Tongue (tissue), 2 donors: ENCODE results near the gene HRH3. TPM values are rescaled to one million over a fixed set of nuclear protein-coding genes. Genes with fewer than 3 reads are reported as not detected.

Experiments used
- DNase-seq: peaks from one replicate; pipeline ENCODE4 v3.0.0-alpha.2; 2015
- total RNA-seq: library from RNA; depleted of rRNA; stranded (reverse); fragments of >200 nt; gene quantifications from one replicate; pipeline ENCODE4 v1.2.3, GENCODE V29; 2014

Gene HRH3
- total RNA-seq, 1 donor from 2014 or later = 0.62 TPM

- DNase-seq = no peak
Observed at GRCh38 chr20:62197801-62198200, 22.3 kb downstream of the HRH3 start.

GRCh38 chr20:62197311-62197710 is 22.8 kb downstream of the HRH3 start:
- no peak for DNase-seq

DNA sequence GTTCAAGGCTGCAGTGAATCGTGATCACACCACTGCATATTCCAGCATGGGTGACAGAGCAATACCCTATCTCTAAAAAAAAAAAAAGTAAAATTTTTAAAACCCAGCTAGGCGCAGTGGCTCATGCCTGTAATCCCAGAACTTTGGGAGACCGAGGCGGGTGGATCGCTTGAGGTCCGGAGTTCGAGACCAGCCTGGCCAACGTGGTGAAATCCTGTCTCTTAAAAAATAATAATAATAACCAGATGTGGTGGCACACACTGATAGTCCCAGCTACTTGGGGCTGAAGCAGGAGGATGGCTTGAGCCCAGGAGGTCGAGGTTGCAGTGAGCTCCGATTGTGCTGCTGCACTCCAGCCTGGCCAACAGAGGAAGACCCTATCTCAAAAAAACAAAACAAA is 23.8 kb downstream of the HRH3 start:
- no peak for DNase-seq

DNA sequence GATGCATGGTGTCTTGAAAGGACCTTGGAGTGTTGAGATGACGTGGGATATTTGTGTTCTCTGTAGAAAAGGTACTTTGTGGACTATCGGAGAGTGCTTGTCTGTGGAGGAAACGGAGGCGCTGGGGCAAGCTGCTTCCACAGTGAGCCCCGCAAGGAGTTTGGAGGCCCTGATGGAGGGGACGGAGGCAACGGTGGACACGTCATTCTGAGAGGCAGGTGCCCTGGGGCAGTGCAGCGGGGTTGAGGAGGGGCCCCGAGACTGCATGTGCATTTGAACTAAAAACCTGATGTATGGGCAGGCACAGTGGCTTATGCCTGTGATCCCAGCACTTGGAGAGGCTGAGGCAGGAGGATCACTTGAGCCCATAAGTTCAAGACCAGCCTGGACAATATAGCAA is 24.3 kb downstream of the HRH3 start:
- DNase-seq = no peak

- no peak for DNase-seq
Observed at GRCh38 chr20:62195075-62195405, 25.0 kb downstream of the HRH3 start.

DNA sequence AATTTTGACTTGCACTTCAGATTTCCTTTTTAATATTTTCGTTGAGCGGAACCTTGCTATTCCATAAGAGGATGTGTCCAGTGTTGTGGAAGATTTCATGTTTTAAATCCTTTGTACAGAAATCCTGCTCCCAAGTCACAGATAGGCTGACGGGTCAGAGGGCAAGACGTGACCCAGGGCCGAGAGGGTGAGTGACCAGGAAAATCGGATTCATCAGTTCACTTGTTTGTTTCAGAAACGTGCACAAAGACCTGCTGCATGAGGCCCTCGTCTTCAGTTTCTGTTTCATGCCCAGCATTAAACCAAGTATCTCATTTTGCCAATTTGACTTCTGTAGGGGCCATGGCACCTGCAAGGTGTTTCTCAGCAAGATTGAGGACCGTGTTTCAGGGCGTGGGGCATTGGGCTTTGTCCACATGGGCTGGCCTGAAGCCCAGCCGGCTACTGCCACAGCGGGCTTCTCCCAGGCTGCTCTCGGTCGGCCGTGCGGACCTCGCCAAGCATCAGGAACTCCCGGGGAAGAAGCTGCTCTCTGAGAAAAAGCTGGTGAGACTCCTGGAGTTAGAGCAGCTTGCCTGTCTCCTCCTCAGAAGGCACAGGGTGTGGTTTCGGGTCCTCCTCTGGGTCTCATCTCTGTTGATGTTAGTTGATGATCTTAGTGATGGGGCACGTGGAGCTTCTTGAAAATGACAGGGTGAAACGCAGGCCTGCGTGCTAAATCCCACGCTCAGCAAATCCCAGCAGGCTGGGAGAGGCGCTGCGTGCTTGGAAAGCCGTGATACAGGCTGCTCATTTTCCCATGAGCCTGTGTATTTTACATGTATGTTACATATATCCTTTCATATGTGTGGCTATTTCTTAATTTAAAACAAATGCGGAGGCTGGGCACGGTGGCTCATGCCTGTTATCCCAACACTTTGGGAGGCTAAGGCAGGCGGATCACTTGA is 26.7 kb downstream of the HRH3 start:
- no peak for DNase-seq

- no peak for DNase-seq
Observed at GRCh38 chr20:62192635-62193034, 27.4 kb downstream of the HRH3 start.

- no peak for DNase-seq
Observed at GRCh38 chr20:62191781-62192559, 28.1 kb downstream of the HRH3 start.

DNA sequence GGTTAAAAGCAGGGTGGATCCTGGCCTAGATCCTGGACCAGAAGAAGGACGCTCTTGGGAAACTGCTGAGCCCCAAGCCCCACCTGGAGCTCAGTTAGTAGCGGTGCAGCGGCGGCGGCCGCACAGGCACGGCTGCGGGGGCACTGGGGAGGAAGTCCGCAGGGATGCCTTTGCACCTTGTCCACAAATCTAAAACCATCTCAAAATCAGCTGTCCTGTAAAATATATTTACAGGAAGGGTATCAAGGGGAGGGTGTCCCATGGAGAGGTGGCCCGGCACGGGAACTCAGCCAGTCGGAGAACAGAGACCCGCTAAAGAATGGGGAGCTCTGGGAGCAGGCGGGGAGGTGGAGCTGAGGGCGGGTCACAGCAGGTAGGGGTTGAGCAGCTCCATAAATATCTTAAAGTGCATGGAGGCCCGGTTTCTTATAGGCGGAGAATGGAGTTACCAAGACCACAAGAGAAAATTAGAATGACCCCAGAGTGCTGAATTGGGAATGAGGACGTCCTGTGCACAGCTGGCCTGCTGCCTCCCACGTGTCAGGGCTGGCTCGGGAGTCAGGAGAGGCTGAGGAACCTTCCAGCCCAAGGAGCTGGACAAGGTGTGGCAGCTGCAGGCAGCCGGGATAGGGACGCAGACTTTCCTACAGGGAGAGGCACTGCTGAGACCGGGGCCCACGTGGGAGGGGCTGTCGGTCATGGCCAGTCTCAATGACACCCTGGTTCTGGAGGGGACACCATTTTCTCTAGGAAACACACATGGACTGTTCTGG is 29.3 kb downstream of the HRH3 start:
- no peak for DNase-seq

GRCh38 chr20:62186887-62187866 is 32.9 kb downstream of the HRH3 start:
- no peak for DNase-seq

GRCh38 chr20:62186096-62186426 is 34.0 kb downstream of the HRH3 start:
- DNase-seq = no peak

- no peak for DNase-seq
Observed at GRCh38 chr20:62183426-62184142, 36.5 kb downstream of the HRH3 start.

DNA sequence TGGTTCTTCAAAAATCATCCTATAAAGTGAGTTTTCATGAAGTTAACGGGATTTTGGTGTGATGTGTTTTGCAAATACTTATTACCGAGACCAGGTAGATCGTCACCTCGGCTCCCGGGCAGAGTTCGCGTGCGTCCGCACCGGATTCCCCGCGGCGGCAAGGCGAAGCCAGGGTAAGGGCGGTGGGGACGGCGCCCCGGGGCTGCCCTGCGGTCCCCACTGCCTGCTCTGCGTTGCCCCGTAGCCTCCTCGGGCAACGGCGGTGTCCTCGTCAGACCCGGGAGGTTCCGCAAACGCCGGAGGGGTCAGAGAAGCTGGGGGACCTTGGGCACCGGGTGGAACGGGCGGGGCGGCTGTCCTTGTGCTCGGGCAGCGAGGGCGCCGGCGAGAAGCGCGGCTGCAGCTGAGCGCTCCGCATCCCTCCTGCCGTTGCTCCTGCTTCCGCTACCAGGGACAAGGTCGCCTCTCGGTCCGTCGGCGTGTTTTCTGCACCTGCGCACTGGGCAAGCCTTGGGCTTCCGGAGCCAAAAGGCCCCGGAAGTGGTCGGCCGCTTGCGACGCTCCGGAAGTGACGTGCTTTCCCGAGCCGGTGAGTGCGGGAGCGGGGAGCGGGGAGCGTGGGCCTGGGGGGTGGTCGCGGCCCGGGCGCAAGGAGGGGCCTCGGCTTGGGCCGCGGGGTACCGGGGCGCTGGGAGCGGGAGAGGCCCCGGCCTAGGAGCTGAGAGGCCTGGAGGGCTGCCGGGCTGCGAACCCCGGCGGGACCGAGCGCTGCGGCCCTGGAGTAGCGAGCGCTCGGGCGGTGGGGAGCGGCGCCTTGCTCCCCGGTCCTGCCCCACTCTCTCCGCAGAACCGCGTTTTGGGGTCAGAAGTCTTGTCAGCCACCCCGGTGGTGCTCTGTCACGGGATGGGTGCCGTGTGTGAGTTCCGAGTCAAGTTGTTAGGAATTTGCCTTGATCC is 37.3 kb downstream of the HRH3 start, which contains the start of gene MTG2:
TSS of gene MTG2 (plus strand) at position 560 of the 957 bp plus-strand sequence. CDS start 10,393 bp downstream, outside the sequence.
- peak; percentile 98 for DNase-seq

GRCh38 chr20:62181808-62182207 is 38.3 kb downstream of the HRH3 start:
- DNase-seq = no peak

- no peak for DNase-seq
Observed at GRCh38 chr20:62179162-62179504, 40.9 kb downstream of the HRH3 start.

DNA sequence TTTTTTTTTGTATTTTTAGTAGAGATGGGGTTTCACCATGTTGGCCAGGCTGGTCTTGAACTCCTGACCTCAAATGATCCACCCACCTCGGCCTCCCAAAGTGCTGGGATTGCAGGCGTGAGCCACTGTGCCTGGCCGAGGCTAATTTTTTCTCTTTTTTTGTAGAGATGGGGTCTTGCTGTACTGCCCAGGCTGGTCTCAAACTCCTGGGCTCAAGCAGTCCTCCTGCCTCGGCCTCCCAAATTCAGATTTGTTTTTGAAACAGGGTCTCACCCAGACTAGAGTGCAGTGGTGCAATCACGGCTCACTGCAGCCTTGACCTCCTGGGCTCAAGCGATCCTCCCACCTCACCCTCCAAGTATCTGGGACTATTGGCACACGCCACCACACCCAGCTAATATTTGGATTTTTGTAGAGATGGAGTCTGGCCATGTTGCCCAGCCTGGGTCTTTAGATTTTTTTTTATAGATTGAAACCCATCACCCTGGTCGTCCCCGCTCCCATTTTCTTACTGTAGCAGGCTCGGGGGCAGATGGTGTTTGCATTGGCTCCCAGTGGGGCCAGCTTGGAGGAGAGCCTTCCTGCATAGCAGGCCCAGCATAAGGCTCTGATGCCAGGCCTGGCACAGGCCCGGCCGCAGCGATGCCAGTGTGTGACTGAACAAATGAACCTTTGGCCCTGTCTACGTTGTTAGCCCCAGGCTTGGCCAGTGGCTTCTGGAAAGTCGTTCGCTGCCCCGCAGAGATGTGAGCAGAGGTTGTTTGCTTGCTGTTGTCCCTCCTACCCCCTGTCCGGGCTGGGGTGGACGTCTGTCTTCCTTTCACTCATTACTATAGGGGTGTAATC is 41.5 kb downstream of the HRH3 start:
- no peak for DNase-seq

GRCh38 chr20:62177307-62177706 is 42.8 kb downstream of the HRH3 start:
- DNase-seq = no peak

DNA sequence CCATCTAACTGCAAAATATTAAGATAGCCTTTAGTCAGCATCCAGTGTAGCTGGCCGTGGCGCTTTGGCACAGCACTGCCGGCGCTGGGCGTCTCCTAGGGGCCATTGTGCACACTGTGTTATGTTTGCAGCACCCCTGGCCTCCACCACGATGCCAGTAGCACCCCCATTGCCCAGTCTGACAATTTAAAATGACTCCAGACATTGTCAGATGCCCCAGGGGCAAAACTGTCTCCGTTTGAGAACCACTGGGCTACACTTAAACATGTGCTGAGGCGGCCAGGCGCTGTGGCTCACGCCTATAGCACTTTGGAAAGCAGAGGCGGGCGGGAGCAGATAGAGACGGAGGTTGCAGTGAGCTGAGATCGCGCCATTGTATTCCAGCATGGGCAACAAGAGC is 43.2 kb downstream of the HRH3 start:
- DNase-seq = no peak

DNA sequence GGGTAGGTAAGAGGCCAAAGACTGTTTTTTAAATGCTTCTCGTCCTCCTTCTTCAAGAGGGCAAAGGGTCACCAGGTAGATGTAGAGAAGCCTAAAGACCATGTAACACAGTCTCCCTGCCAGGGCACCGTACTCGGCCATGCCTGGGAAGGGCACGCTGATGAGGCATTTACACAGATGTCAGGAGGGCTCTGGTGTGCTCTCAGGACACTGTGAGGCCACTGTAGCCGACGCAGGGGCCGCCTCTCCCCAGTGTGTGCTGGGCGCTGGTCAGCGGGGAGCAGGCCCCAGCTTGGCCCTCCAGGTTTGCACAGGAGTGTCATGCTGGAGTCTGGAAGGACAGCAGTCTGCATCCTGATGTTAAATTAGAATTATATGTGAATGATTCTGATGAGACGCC is 44.4 kb downstream of the HRH3 start:
- no peak for DNase-seq
